Measurements from ENCODE around the gene PAX9.

DNA sequence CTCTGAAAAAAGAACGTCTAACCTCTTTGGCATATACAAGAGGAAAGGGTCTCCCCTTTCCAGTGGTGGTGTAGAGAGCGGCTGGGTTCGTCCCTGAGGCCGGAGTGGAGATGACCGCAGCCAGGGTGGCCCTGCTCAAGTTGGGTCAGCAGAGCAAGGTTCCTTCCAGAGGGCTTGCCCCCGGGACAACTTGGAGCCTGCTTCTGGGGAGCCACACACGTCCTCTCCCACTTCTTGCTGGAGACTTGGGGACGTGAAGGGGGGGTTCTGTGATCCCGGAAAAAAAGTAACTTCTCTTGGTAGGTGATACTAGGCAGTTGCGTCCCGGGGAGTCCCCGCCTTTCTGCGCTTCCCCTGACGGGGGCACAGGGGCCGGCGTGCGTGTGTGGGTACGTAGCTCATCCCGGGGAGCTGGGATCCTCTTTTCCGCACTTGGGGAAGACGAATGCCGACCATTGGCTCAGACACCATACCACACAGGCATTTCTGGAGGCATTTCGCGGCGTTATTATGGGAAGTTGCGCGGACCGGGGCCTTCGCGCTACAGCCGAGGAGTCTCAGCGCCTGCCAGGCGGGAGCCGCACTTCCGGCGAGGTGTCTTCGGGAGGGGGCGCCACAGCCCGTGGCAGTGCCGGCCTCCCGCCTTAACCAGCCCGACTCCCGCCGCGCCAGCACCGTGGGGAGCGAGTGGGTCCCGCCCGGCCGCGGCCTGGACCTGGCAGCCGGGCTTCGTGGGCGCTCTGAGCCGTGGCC is 14.8 kb upstream of the PAX9 start:
- TF ChIP-seq GATA2 (IDR thresholded peaks at IDR 0.05; ENCODE audit: low read depth, low read length) (no peak), GATA3 (IDR thresholded peaks at IDR 0.05; ENCODE audit: low read depth, low read length) (no peak)

Measured in SH-SY5Y (cell line).